GM12878 (cell line): ENCODE data around the gene STARD13. TPM values are rescaled to one million over a fixed set of nuclear protein-coding genes. Genes with fewer than 3 reads are reported as not detected.

Source experiments
- ATAC-seq: fragments of 200-7000 bp; cut with Tn5 transposase; 3 replicates; pipeline ENCODE4 v1.9.1; 2020; ENCODE audit warnings: mild to moderate bottlenecking, moderate library complexity
- BruUV-seq: library from RNA; stranded (reverse); fragments of 400-500 nt; replicated peaks from 2 replicates; lab custom pipeline; 2021; lab: Mats Ljungman, UMichigan
- CTCF ChIA-PET: fragments of 300-600 bp; sonication (Branson Sonifier 250); formaldehyde crosslinking; extraction: SDS; loops from one replicate; lab custom pipeline; 2021; ENCODE audit warnings: inconsistent platforms; lab: Yijun Ruan, JAX
- POLR2A ChIA-PET: fragments of 350-600 bp; formaldehyde crosslinking; extraction: SDS; loops from one replicate; lab custom pipeline; 2021; ENCODE audit warnings: inconsistent platforms; lab: Charles Lee
- RAD21 ChIA-PET: fragments of 300-600 bp; sonication (Branson Sonifier 250); formaldehyde crosslinking; loops from one replicate; lab custom pipeline; 2023; ENCODE audit warnings: antibody characterized with exemption; ENCODE audit not compliant: unreplicated experiment; lab: Charles Lee
- SMC1A ChIA-PET: fragments of 300-600 bp; sonication (Branson Sonifier 250); formaldehyde crosslinking; loops from one replicate; lab custom pipeline; 2023; ENCODE audit not compliant: unreplicated experiment, uncharacterized antibody; lab: Charles Lee
- DNase-seq: peaks from one replicate; pipeline ENCODE4 v3.0.0-alpha.2; 2011; ENCODE audit warnings: low read depth, low spot score
- FAIRE-seq: peaks from 3 replicates; lab custom pipeline; 2011; peaks lifted over from hg19 to GRCh38; lab: Jason Lieb, UNC
- H2AFZ ChIP-seq: 2 replicates; pipeline ENCODE4 v1.6.0; 2011; ENCODE audit warnings: low read depth, low read length, control low read depth; ENCODE audit not compliant: control insufficient read depth
- H3K27ac ChIP-seq: 2 replicates; pipeline ENCODE4 v1.5.1; 2011; ENCODE audit warnings: control low read depth; ENCODE audit not compliant: control insufficient read depth, insufficient read depth
- H3K27me3 ChIP-seq, 2 experiments: replicated peaks in 1 of 2; 2 replicates each; pipeline versions ENCODE4 v1.6.0 to v1.6.1; 2011; ENCODE audit warnings: low read length in 1 of 2; ENCODE audit not compliant: control insufficient read depth in 2 of 2, insufficient read depth in 2 of 2
- H3K36me3 ChIP-seq, 2 experiments: 2 replicates each; pipeline ENCODE4 v1.5.1; 2011; ENCODE audit warnings: low read length in 1 of 2; ENCODE audit not compliant: control insufficient read depth in 2 of 2, insufficient read depth in 2 of 2
- H3K4me1 ChIP-seq: 2 replicates; pipeline ENCODE4 v1.6.1; 2011; ENCODE audit warnings: mild to moderate bottlenecking, low read length, moderate library complexity, mixed read lengths; ENCODE audit not compliant: control insufficient read depth, insufficient read depth
- H3K4me2 ChIP-seq: 2 replicates; pipeline ENCODE4 v1.6.0; 2011; ENCODE audit warnings: control low read depth; ENCODE audit not compliant: control insufficient read depth, insufficient read depth
- H3K4me3 ChIP-seq: fragments of 200-600 bp; sonication (generic); 2 replicates; pipeline ENCODE4 v1.5.1; 2016
- H3K79me2 ChIP-seq: 2 replicates; pipeline ENCODE4 v1.6.0; 2011; ENCODE audit warnings: low read length; ENCODE audit not compliant: control insufficient read depth, insufficient read depth
- H3K9ac ChIP-seq: 2 replicates; pipeline ENCODE4 v1.8.0; 2011; ENCODE audit warnings: low read length, control low read depth, mixed read lengths; ENCODE audit not compliant: control insufficient read depth, insufficient read depth
- H3K9me3 ChIP-seq: replicated peaks from 3 replicates; pipeline ENCODE4 v1.5.1; 2011; ENCODE audit warnings: mild to moderate bottlenecking, low read length; ENCODE audit not compliant: control insufficient read depth, insufficient read depth
- H4K20me1 ChIP-seq: 2 replicates; pipeline ENCODE4 v1.6.0; 2011; ENCODE audit not compliant: control insufficient read depth, insufficient read depth
- CEBPB ChIP-seq, 2 experiments: fragments of 150-350 bp in 1 of 2; IDR thresholded peaks; 2 replicates each; pipeline ENCODE4 v1.6.1; 2012 to 2014; ENCODE audit warnings: low read depth in 2 of 2, low read length in 2 of 2, borderline replicate concordance in 1 of 2, inconsistent platforms in 1 of 2
- EZH2 ChIP-seq: IDR thresholded peaks from 2 replicates; pipeline ENCODE4 v1.6.1; 2012; ENCODE audit warnings: low read depth, mild to moderate bottlenecking, control low read depth, inconsistent platforms, low read length, borderline replicate concordance; ENCODE audit not compliant: control insufficient read depth
- FOS ChIP-seq: IDR thresholded peaks from 3 replicates; pipeline ENCODE4 v1.6.1; 2011; ENCODE audit warnings: borderline replicate concordance; ENCODE audit not compliant: insufficient read length; ENCODE audit errors: extremely low read depth
- KAT2A ChIP-seq: conservative IDR thresholded peaks from 2 replicates; pipeline ENCODE4 v1.6.1; 2011; ENCODE audit warnings: low read depth, low read length; ENCODE audit not compliant: control insufficient read depth
- PAX8 ChIP-seq: fragments of 450-650 bp; IDR thresholded peaks from 2 replicates; pipeline ENCODE4 v1.6.1; 2017; ENCODE audit warnings: mild to moderate bottlenecking, moderate library complexity
- RAD21 ChIP-seq: IDR thresholded peaks from 2 replicates; pipeline ENCODE4 v1.6.1; 2011; ENCODE audit warnings: mild to moderate bottlenecking, low read depth, low read length, moderate library complexity; ENCODE audit not compliant: insufficient read depth
- RB1 ChIP-seq: fragments of 450-650 bp; formaldehyde crosslinking; IDR thresholded peaks from 2 replicates; pipeline ENCODE4 v1.6.1; 2017; ENCODE audit warnings: mild to moderate bottlenecking, borderline replicate concordance
- ZSCAN29 ChIP-seq: fragments of 450-650 bp; IDR thresholded peaks from 2 replicates; pipeline ENCODE4 v1.6.1; 2017; ENCODE audit warnings: mild to moderate bottlenecking, moderate library complexity
- ZZZ3 ChIP-seq: IDR thresholded peaks from 2 replicates; pipeline ENCODE4 v1.6.1; 2011; ENCODE audit warnings: low read depth; ENCODE audit not compliant: control insufficient read depth, insufficient read length
- WGBS: methylation state at CpG from one replicate; pipeline ENCODE4 v1.1.6; 2016; ENCODE audit warnings: low lambda C conversion rate; ENCODE audit not compliant: insufficient replicate concordance, insufficient coverage; ENCODE audit errors: missing lambda C conversion rate; 5-methylcytosine and 5-hydroxymethylcytosine counted together
- in situ Hi-C: fragments of 300-500 bp; cut with MboI; formaldehyde crosslinking; loops from 9 replicates; pipeline ENCODE4 v1.14.3; 2018; ENCODE audit warnings: mixed read lengths
- intact Hi-C: fragments of 100-400 bp; cut with micrococcal nuclease; formaldehyde crosslinking; loops from one replicate; pipeline ENCODE4 v1.14.2; 2022; ENCODE audit not compliant: unreplicated experiment
- polyA plus RNA-seq, 11 experiments: library from polyadenylated mRNA; depleted of rRNA in 4 of 11; unstranded in 6 of 11; stranded (reverse) in 5 of 11; fragments of >200 nt; fragmentation: Nextera tagmentation in 4 of 11; fragmentation: Illumina TruSeq in 1 of 11; extraction: Ambion mirVana in 4 of 11; extraction: Trizol in 1 of 11; gene quantifications; 1 replicate in 1 of 11; 2 replicates in 10 of 11; pipeline versions ENCODE4 v1.2.1 to v1.2.3, GENCODE V29; 2011 to 2016; ENCODE audit warnings: inconsistent platforms in 2 of 11, missing spikeins in 2 of 11, low read depth in 1 of 11
- total RNA-seq, 4 experiments: library from RNA; depleted of rRNA in 3 of 4; stranded (reverse); fragments of >200 nt in 3 of 4; fragmentation: Illumina TruSeq in 1 of 4; extraction: Trizol in 1 of 4; gene quantifications; 2 replicates each; pipeline versions ENCODE4 v1.2.1 to v1.2.3, GENCODE V29; 2013 to 2021
- TF ChIP-seq, protein P1 (sequence below): fragments of 450-650 bp; IDR thresholded peaks from 2 replicates; pipeline ENCODE4 v1.6.1; 2017; ENCODE audit warnings: mild to moderate bottlenecking, low read depth, inconsistent platforms; ENCODE audit not compliant: poor library complexity, severe bottlenecking
- TF ChIP-seq, protein P2 (sequence below): IDR thresholded peaks from 2 replicates; pipeline ENCODE4 v1.6.1; 2011; ENCODE audit warnings: borderline replicate concordance, low read depth, mild to moderate bottlenecking, moderate library complexity, low read length; ENCODE audit not compliant: insufficient read depth, poor library complexity, severe bottlenecking
- TF ChIP-seq, protein P3 (sequence below): fragments of 450-650 bp; formaldehyde crosslinking; IDR thresholded peaks from 2 replicates; pipeline ENCODE4 v1.4.0; 2022; ENCODE audit warnings: mild to moderate bottlenecking, moderate library complexity

The STARD13 gene
- total and polyA plus RNA-seq, 10 of the 15 experiments (the other 5 are each of a cell fraction or from before 2014, with no cell fraction given): 4.0 to 41.6 (median 10.1) TPM

DNA sequence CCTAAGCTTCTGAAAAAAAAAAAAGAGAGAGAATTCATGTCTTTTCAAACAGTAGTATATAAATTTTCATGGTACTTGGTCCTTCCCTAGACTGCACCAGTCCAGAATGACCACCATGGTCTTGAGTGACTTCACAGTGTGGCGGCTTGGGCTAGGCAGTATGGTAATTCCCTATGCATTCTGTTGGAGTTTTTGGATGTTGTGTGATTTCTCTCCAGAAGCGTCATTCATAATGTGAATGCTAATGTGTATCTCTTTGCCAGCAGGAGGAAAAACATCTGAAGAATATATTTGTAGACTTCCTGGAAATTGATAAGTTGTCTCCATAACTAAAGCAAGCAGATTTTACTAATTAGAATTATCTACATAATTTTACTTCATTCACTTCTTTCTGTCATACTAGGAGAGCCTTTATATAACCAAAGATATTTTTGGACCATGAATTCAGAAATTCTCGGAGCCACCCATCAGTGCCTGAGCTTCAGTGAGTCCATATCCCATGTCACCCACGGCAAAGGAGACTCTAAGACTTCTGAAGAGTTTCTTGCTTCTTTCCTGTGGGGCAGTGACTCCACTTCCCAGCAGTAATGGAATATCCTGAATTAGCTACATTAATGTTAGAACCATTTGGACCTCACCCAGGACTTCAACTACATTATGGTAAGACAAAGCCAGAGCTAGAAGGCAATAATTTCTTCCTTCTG lies 8.4 kb downstream of the STARD13 start:
- no peak overlapping the region for H3K9ac ChIP-seq
- WGBS: 98% methylated on average over 4 of the region's 4 CpGs
- DNase-seq (no peak), FAIRE-seq (no peak), ATAC-seq (no peak)
- intact Hi-C loops: no loop called here
- H3K4me3 ChIP-seq: no peak overlapping the region
- H3K36me3 ChIP-seq: no peaks in the 10 kb centered on the region
- no peak overlapping the region for H2AFZ ChIP-seq
- no TSS peak for BruUV-seq
- no peaks in the 10 kb centered on the region for H3K79me2 ChIP-seq
- H3K27me3 ChIP-seq: no peaks in the 10 kb centered on the region
- no peaks in the 10 kb centered on the region for H4K20me1 ChIP-seq
- H3K27ac ChIP-seq: no peak overlapping the region
- ChIA-PET SMC1A (interaction anchor here (0.8 to 1.0 kb wide), 2 partner anchors 11 to 48 kb away, joined by 3 to 4 read pairs; no protein-coding TSS in a partner anchor), RAD21 (interaction anchor here (0.6 kb wide), 1 partner anchor 48 kb away, joined by 4 read pairs; no protein-coding TSS in a partner anchor), POLR2A (no interaction called here), CTCF (interaction anchor here (0.8 kb wide), 1 partner anchor 315 kb away, joined by 3 read pairs; no protein-coding TSS in a partner anchor)
- H3K9me3 ChIP-seq: no peaks in the 10 kb centered on the region
- no peak overlapping the region for H3K4me2 ChIP-seq
- in situ Hi-C loops: no loop called here
- no peaks in the 10 kb centered on the region for H3K4me1 ChIP-seq
- no peak for TF ChIP-seq EZH2
- TF ChIP-seq, protein P1, sequence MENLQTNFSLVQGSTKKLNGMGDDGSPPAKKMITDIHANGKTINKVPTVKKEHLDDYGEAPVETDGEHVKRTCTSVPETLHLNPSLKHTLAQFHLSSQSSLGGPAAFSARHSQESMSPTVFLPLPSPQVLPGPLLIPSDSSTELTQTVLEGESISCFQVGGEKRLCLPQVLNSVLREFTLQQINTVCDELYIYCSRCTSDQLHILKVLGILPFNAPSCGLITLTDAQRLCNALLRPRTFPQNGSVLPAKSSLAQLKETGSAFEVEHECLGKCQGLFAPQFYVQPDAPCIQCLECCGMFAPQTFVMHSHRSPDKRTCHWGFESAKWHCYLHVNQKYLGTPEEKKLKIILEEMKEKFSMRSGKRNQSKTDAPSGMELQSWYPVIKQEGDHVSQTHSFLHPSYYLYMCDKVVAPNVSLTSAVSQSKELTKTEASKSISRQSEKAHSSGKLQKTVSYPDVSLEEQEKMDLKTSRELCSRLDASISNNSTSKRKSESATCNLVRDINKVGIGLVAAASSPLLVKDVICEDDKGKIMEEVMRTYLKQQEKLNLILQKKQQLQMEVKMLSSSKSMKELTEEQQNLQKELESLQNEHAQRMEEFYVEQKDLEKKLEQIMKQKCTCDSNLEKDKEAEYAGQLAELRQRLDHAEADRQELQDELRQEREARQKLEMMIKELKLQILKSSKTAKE: no peak
- no peak for TF ChIP-seq ZZZ3
- TF ChIP-seq PAX8: no peak
- TF ChIP-seq RAD21: no peak
- no peak for TF ChIP-seq FOS
- no peak for TF ChIP-seq KAT2A
- no peak for TF ChIP-seq CEBPB (IDR thresholded peaks at IDR 0.05; ENCODE audit: borderline replicate concordance in 1 of 2, low read depth in 2 of 2, low read length in 2 of 2)
- no peak for TF ChIP-seq ZSCAN29
- TF ChIP-seq, protein P2, sequence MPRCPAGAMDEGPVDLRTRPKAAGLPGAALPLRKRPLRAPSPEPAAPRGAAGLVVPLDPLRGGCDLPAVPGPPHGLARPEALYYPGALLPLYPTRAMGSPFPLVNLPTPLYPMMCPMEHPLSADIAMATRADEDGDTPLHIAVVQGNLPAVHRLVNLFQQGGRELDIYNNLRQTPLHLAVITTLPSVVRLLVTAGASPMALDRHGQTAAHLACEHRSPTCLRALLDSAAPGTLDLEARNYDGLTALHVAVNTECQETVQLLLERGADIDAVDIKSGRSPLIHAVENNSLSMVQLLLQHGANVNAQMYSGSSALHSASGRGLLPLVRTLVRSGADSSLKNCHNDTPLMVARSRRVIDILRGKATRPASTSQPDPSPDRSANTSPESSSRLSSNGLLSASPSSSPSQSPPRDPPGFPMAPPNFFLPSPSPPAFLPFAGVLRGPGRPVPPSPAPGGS: no peak
- TF ChIP-seq, protein P3, sequence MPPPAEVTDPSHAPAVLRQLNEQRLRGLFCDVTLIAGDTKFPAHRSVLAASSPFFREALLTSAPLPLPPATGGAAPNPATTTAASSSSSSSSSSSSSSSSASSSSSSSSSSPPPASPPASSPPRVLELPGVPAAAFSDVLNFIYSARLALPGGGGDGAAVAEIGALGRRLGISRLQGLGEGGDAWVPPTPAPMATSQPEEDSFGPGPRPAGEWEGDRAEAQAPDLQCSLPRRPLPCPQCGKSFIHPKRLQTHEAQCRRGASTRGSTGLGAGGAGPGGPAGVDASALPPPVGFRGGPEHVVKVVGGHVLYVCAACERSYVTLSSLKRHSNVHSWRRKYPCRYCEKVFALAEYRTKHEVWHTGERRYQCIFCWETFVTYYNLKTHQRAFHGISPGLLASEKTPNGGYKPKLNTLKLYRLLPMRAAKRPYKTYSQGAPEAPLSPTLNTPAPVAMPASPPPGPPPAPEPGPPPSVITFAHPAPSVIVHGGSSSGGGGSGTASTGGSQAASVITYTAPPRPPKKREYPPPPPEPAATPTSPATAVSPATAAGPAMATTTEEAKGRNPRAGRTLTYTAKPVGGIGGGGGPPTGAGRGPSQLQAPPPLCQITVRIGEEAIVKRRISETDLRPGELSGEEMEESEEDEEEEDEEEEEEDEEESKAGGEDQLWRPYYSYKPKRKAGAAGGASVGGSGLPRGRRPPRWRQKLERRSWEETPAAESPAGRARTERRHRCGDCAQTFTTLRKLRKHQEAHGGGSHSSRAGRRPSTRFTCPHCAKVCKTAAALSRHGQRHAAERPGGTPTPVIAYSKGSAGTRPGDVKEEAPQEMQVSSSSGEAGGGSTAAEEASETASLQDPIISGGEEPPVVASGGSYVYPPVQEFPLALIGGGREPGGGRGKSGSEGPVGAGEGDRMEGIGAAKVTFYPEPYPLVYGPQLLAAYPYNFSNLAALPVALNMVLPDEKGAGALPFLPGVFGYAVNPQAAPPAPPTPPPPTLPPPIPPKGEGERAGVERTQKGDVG (CRISPR knock-in tag): no peak
- TF ChIP-seq RB1: no peak
